GM19467 (cell line): ENCODE measurements around the gene RFX5.
"Not testable (repeated sequence)": the region's sequence is repeated elsewhere in the genome, so short reads cannot be mapped to it uniquely, and the experiment has no call there.

Experiments used
- ATAC-seq: cut with Tn5 transposase; IDR thresholded peaks from one replicate; pipeline ENCODE4 v1.9.1; 2021; ENCODE audit warnings: mild to moderate bottlenecking, moderate library complexity; ENCODE audit not compliant: unreplicated experiment

Gene RFX5

GRCh38 chr1:151346769-151347522 is at the start of gene RFX5:
Gene RFX5 (minus strand): TSS chr1:151347252. CDS start chr1:151346320, 932 bp downstream.
- peak; percentile 93 for ATAC-seq

- not testable (repeated sequence) for ATAC-seq
Observed at GRCh38 chr1:151396265-151396664, 49.2 kb upstream of the RFX5 start.

- no peak for ATAC-seq
Observed at GRCh38 chr1:151393583-151393982, 46.5 kb upstream of the RFX5 start.

- no peak for ATAC-seq
Observed at GRCh38 chr1:151391079-151391563, 44.1 kb upstream of the RFX5 start.

GRCh38 chr1:151390221-151391078 is 43.4 kb upstream of the RFX5 start:
- ATAC-seq = not testable (repeated sequence)

- no peak for ATAC-seq
Observed at GRCh38 chr1:151386002-151386401, 39.0 kb upstream of the RFX5 start.

GRCh38 chr1:151384584-151384983 is 37.5 kb upstream of the RFX5 start:
- no peak for ATAC-seq

- ATAC-seq = no peak
Observed at GRCh38 chr1:151377150-151377884, 30.3 kb upstream of the RFX5 start.

- no peak for ATAC-seq
Observed at GRCh38 chr1:151373196-151373595, 26.1 kb upstream of the RFX5 start.

- no peak for ATAC-seq
Observed at GRCh38 chr1:151372058-151372934, 25.2 kb upstream of the RFX5 start, which contains the start of gene SELENBP1. Gene SELENBP1 (minus strand): TSS chr1:151372705. CDS start chr1:151372641, 64 bp downstream.

GRCh38 chr1:151371370-151372057 is 24.5 kb upstream of the RFX5 start:
- ATAC-seq = no peak

GRCh38 chr1:151370211-151370911 is 23.3 kb upstream of the RFX5 start:
- ATAC-seq = no peak

GRCh38 chr1:151369621-151370048 is 22.6 kb upstream of the RFX5 start:
- ATAC-seq = no peak

GRCh38 chr1:151369302-151369610 is 22.2 kb upstream of the RFX5 start:
- ATAC-seq = no peak

GRCh38 chr1:151368393-151369301 is 21.6 kb upstream of the RFX5 start:
- ATAC-seq = no peak

GRCh38 chr1:151367658-151368392 is 20.8 kb upstream of the RFX5 start:
- ATAC-seq = no peak

GRCh38 chr1:151364996-151365395 is 17.9 kb upstream of the RFX5 start:
- no peak for ATAC-seq
